GM06990 (cell line): ENCODE results near the gene TXLNG.

ENCODE experiments used
- DNase-seq: peaks from one replicate; pipeline ENCODE4 v3.0.0-alpha.2; 2011; ENCODE audit not compliant: insufficient read length; ENCODE audit errors: extremely low read depth
- H3K27me3 ChIP-seq: replicated peaks from 2 replicates; pipeline ENCODE4 v1.6.0; 2011; ENCODE audit warnings: low read length; ENCODE audit not compliant: control insufficient read depth, insufficient read depth
- H3K36me3 ChIP-seq: 2 replicates; pipeline ENCODE4 v1.5.1; 2011; ENCODE audit warnings: low read length; ENCODE audit not compliant: control insufficient read depth, insufficient read depth
- H3K4me3 ChIP-seq: replicated peaks from 2 replicates; pipeline ENCODE4 v1.5.1; 2011; ENCODE audit warnings: low read depth, mild to moderate bottlenecking, control low read depth, low read length
- CTCF ChIP-seq: IDR thresholded peaks from 2 replicates; pipeline ENCODE4 v1.5.1; 2011; ENCODE audit warnings: low read length, control low read depth, mild to moderate bottlenecking, inconsistent platforms; ENCODE audit not compliant: insufficient read depth, poor library complexity, severe bottlenecking

The TXLNG gene

DNA sequence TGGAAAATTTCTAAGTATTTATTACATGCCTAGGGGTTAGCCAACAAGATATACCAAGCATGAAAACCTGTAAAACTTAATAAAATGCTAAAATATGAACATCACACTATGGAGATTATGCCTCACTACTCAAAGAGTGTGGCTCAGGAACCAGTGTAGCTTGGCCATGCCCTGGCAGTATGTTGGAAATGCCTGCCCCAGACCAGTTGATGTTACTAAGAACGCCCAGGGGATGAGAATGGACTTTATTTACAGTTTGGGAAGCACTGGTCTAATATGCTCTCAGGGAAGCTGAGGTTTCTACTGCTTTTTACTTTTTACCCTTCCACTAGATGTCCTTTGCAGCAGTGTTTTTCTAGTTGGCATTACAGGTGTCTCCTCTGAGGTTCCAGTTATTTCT, 23.7 kb upstream of the TXLNG start:
- no peak for DNase-seq
- no peak for TF ChIP-seq CTCF
- Histone ChIP-seq H3K27me3 (no peaks in the 10 kb centered on the region), H3K36me3 (no peaks in the 10 kb centered on the region), H3K4me3 (no peak overlapping the region)

GRCh38 chrX:16765594-16765993, 20.7 kb upstream of the TXLNG start:
- no peak overlapping the region for H3K4me3 ChIP-seq
- DNase-seq: no peak
- H3K27me3 ChIP-seq: no peaks in the 10 kb centered on the region
- no peaks in the 10 kb centered on the region for H3K36me3 ChIP-seq
- no peak for TF ChIP-seq CTCF

GRCh38 chrX:16770970-16771482, 15.2 kb upstream of the TXLNG start:
- no peaks in the 10 kb centered on the region for H3K27me3 ChIP-seq
- no peak overlapping the region for H3K4me3 ChIP-seq
- TF ChIP-seq CTCF: no peak
- no peak for DNase-seq
- H3K36me3 ChIP-seq: no peaks in the 10 kb centered on the region

GRCh38 chrX:16771483-16772398, 14.5 kb upstream of the TXLNG start:
- DNase-seq: peak; percentile 9
- Histone ChIP-seq H3K4me3 (no peak overlapping the region), H3K27me3 (no peaks in the 10 kb centered on the region), H3K36me3 (no peaks in the 10 kb centered on the region)
- TF ChIP-seq CTCF: no peak

DNA sequence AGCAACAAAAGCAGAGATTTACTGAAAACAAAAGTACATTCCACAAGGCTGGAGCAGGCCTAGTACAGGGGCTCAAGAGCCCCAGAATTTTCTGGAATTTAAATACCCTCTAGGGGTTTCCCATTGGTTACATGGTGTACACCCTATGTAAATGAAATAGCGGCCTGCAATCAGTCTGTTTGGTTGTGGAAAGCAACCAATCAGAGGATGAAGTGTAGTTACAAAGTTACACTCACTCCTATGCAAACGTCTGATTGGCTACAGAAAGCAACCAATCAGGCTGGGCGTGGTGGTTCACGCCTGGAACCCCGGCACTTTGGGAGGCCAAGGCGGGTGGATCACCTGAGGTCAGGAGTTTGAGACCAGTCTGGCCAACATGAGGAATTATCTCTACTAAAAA, 13.8 kb upstream of the TXLNG start:
- no peak for TF ChIP-seq CTCF
- no peaks in the 10 kb centered on the region for H3K36me3 ChIP-seq
- H3K27me3 ChIP-seq: no peaks in the 10 kb centered on the region
- no peak overlapping the region for H3K4me3 ChIP-seq
- no peak for DNase-seq
